ENCODE measurements around the gene RRP1B.
"Not testable (repeated sequence)": the region's sequence is repeated elsewhere in the genome, so short reads cannot be mapped to it uniquely, and the experiment has no call there.

The RRP1B gene

DNA sequence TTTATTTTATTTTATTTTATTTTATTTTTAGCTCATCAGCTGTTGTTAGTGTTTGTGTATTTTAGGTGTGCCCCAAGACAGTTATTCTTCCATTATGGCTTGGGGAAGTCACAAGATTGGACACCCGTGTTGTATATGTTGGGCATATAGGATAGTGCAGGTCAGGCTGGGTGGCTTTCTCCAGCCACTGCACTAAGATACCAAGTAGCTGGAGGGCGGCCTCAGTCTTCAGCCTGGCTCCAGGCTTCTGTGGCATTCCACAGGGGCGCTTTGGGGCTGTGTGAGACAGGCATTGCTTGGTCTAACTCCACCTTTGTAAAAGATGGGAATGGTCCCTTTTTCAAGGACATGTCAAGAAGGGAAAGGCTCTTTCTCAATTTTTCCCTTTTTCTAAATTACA, 16.5 kb downstream of the RRP1B start:
- no peak overlapping the region for H3K4me3 ChIP-seq (ENCODE audit: low read length)
- TF ChIP-seq, protein P1, sequence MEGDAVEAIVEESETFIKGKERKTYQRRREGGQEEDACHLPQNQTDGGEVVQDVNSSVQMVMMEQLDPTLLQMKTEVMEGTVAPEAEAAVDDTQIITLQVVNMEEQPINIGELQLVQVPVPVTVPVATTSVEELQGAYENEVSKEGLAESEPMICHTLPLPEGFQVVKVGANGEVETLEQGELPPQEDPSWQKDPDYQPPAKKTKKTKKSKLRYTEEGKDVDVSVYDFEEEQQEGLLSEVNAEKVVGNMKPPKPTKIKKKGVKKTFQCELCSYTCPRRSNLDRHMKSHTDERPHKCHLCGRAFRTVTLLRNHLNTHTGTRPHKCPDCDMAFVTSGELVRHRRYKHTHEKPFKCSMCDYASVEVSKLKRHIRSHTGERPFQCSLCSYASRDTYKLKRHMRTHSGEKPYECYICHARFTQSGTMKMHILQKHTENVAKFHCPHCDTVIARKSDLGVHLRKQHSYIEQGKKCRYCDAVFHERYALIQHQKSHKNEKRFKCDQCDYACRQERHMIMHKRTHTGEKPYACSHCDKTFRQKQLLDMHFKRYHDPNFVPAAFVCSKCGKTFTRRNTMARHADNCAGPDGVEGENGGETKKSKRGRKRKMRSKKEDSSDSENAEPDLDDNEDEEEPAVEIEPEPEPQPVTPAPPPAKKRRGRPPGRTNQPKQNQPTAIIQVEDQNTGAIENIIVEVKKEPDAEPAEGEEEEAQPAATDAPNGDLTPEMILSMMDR (conservative IDR thresholded peaks at IDR 0.05; ENCODE audit: low read depth, low read length), result no peak
- DNase-seq (ENCODE audit: low read depth), result no peak

DNA sequence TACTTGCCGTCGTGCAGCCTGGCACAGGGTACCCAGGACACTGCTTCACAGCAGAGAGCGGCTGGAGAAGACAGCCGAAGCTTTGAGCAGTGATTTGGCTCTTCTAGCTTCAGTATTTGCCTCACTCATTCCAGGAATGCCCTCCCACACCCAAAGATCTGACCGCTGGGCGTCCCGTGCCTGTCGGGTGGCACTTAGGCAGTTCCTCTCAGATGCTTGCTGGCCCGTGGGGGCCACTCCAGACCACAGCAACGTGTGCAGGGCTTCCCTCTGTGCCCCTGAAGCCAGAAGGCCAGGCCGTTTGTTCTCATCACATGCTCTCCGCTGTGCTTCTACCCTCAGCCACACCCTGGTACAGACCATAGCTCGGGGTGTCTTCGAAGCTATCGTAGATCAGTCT, 17.0 kb downstream of the RRP1B start:
- no peak for DNase-seq (ENCODE audit: low read depth)
- H3K4me3 ChIP-seq (ENCODE audit: low read length), result no peak overlapping the region
- TF ChIP-seq, protein P1 (conservative IDR thresholded peaks at IDR 0.05; ENCODE audit: low read depth, low read length), result no peak

DNA sequence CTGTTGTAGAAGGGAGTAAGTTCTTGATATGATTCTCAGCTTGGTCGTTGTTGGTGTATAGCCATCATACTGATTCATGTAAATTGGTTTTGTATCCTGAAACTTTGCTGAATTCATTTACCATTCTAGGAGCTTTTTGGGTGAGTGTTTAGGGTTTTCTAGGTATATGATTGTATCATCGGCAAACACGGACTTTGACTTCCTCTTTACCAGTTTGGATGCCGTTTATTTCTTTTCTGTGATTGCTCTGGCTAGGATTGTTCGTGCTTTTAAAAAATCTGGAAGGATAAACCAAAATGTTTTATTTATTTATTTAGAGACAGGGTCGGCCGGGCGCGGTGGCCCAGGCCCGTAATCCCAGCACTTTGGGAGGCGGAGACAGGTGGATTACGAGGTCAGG, 20.6 kb downstream of the RRP1B start:
- DNase-seq (ENCODE audit: low read depth), result no peak
- TF ChIP-seq, protein P1 (conservative IDR thresholded peaks at IDR 0.05; ENCODE audit: low read depth, low read length), result no peak
- no peak overlapping the region for H3K4me3 ChIP-seq (ENCODE audit: low read length)

DNA sequence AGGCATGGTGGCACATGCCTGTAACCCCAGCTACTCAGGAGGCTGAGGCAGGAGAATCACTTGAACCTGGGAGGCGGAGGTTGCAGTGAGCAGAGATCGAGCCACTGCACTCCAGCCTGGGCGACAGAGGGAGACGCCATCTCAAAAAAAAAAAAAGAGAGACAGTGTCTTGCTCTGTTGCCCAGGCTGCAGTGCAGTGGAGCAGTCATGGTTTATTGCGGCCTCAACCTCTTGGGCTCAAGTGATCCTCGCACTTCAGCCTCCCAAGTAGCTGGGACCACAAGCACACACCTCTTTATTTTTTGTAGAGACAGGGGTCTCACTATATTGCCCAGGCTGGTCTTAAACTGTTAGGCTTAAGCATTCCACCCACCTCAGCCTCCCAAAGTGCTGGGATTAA, 21.1 kb downstream of the RRP1B start:
- DNase-seq (ENCODE audit: low read depth); H3K4me3 ChIP-seq (ENCODE audit: low read length): not testable (repeated sequence)

DNA sequence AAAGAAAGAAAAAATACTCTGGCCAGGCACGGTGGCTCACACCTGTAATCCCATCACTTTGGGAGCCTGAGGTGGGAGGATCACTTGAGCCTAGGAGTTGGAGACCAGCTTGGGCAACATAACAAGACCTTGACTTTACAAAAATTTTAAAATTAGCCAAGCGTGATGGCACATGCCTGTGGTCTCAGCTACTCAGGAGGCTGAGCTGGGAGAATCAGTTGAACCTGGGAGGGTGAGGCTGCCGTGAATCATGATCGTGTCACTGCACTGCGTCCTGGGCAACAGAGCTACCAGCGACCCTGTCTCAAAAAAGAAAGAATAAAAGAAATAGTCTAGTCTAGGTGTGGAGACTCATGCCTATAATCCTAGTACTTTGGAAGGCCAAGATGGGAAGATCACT, 22.3 kb downstream of the RRP1B start:
- H3K4me3 ChIP-seq (ENCODE audit: low read length), result no peak overlapping the region
- DNase-seq (ENCODE audit: low read depth), result no peak
- TF ChIP-seq, protein P1 (conservative IDR thresholded peaks at IDR 0.05; ENCODE audit: low read depth, low read length), result no peak

DNA sequence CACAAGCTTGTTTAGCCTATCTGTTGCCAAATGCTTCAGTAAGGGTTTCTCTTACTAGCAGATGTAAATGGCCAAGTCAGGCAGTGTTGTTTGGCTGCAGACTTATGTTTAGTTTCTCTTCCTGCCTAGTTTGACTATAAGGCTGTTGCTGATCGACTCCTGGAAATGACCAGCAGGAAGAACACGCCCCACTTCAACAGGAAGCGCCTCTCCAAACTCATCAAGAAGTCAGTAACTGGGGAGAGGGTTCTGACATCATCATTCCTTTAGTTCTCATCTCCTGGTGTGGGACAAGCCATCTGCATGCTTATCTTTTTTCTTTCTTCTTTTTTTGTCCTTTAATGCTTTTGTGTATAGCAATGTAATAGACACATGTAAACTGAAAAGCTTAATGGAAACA, 25.1 kb downstream of the RRP1B start:
- TF ChIP-seq, protein P1 (conservative IDR thresholded peaks at IDR 0.05; ENCODE audit: low read depth, low read length), result no peak
- DNase-seq (ENCODE audit: low read depth), result no peak
- H3K4me3 ChIP-seq (ENCODE audit: low read length), result no peak overlapping the region

DNA sequence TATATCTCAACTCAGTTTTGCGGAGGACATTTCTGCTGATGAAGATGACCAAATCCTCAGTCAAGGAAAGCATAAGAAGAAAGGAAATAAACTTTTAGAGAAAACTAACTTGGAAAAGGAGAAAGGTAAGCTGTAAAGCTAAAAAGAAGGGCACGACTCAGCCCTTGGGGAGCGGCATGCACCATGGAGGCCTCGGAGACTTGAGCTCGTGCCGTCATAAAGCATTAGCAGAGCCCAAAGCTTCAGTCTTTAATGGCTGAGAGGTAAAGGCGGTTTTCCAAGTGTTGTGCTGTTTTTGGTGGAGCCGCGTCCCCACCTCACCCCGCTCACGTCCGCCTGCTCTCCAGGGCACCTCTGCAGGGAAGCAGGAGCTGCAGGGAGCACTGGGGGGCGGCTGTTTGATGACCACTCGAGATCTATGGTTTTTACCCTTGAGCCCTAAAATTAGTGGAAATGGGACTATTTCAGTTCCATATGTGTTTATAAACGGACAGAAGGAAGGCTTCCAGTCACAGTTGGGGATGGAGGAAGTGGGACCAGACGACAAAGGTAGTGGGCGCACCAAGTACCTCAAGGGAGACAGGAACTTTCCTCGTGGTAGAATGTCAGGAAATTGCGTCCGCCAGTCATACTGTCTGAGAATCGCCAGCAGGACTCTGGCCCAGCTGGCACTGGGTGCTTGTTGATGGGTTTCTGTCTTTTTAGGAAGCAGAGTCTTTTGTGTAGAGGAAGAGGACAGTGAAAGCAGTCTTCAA, 27.6 kb downstream of the RRP1B start:
- TF ChIP-seq, protein P1 (conservative IDR thresholded peaks at IDR 0.05; ENCODE audit: low read depth, low read length), result no peak
- no peak for DNase-seq (ENCODE audit: low read depth)
- H3K4me3 ChIP-seq (ENCODE audit: low read length), result no peak overlapping the region

Measured in retinal pigment epithelial cell (primary cell).